CD4-positive, alpha-beta memory T cell (primary cell): ENCODE data around the gene TMEM240. TPM values are rescaled to one million over a fixed set of nuclear protein-coding genes. Genes with fewer than 3 reads are reported as not detected.
"Not testable (repeated sequence)": the region's sequence is repeated elsewhere in the genome, so short reads cannot be mapped to it uniquely, and the experiment has no call there.

ENCODE experiments used
- CTCF ChIA-PET: fragments of 350-600 bp; sonication (Branson Sonifier 250); formaldehyde crosslinking; loops from one replicate; lab custom pipeline; 2021; ENCODE audit warnings: inconsistent platforms; ENCODE audit not compliant: partially characterized antibody; lab: Charles Lee
- POLR2A ChIA-PET: fragments of 350-600 bp; sonication (Branson Sonifier 250); formaldehyde crosslinking; loops from one replicate; lab custom pipeline; 2021; ENCODE audit not compliant: partially characterized antibody; lab: Charles Lee
- DNase-seq, 5 donors: peaks; one replicate each; pipeline versions ENCODE4 v3.0.0 to v3.0.0-alpha.2; 2020 to 2022; ENCODE audit warnings: mixed read lengths in 1 of 5
- H3K27ac ChIP-seq: one replicate; pipeline ENCODE4 v1.7.0; 2013; ENCODE audit warnings: low read depth, low read length
- H3K27me3 ChIP-seq: 2 replicates; pipeline ENCODE4 v1.7.0; 2013; ENCODE audit warnings: mild to moderate bottlenecking, low read length, moderate library complexity; ENCODE audit not compliant: insufficient read depth
- H3K36me3 ChIP-seq: 2 replicates; pipeline ENCODE4 v1.7.0; 2013; ENCODE audit warnings: mild to moderate bottlenecking, low read length, moderate library complexity; ENCODE audit not compliant: insufficient read depth
- H3K4me1 ChIP-seq: 2 replicates; pipeline ENCODE4 v1.7.0; 2013; ENCODE audit warnings: mild to moderate bottlenecking, low read length, moderate library complexity; ENCODE audit not compliant: insufficient read depth
- H3K4me3 ChIP-seq, 2 donors: one replicate each; pipeline ENCODE4 v1.7.0; 2013; ENCODE audit warnings: low read length in 2 of 2, mild to moderate bottlenecking in 1 of 2
- H3K9me3 ChIP-seq, 2 donors: one replicate each; pipeline ENCODE4 v1.7.0; 2013; ENCODE audit warnings: low read length in 2 of 2, control low read depth in 1 of 2; ENCODE audit not compliant: control insufficient read depth in 1 of 2
- H3K27ac Mint-ChIP-seq, 7 donors: one replicate each; pipeline ENCODE4 v1.8.0; 2020 to 2021; ENCODE audit warnings: mixed read lengths in 7 of 7, mild to moderate bottlenecking in 6 of 7, inconsistent platforms in 3 of 7, moderate library complexity in 3 of 7
- H3K27me3 Mint-ChIP-seq, 2 donors: one replicate each; pipeline ENCODE4 v1.8.0; 2020 to 2021; ENCODE audit warnings: mixed read lengths in 2 of 2
- H3K36me3 Mint-ChIP-seq, 2 donors: one replicate each; pipeline ENCODE4 v1.8.0; 2020 to 2021; ENCODE audit warnings: mixed read lengths in 2 of 2, inconsistent platforms in 1 of 2, mild to moderate bottlenecking in 1 of 2
- H3K4me1 Mint-ChIP-seq, 4 donors: one replicate each; pipeline ENCODE4 v1.8.0; 2020 to 2021; ENCODE audit warnings: mixed read lengths in 4 of 4, mild to moderate bottlenecking in 1 of 4
- H3K4me3 Mint-ChIP-seq, 8 donors: one replicate each; pipeline ENCODE4 v1.8.0; 2020 to 2021; ENCODE audit warnings: mixed read lengths in 8 of 8, mild to moderate bottlenecking in 7 of 8, moderate library complexity in 6 of 8, inconsistent platforms in 3 of 8
- H3K9me3 Mint-ChIP-seq, 8 donors: one replicate each; pipeline ENCODE4 v1.8.0; 2020 to 2021; ENCODE audit warnings: mixed read lengths in 8 of 8, mild to moderate bottlenecking in 5 of 8, inconsistent platforms in 3 of 8, moderate library complexity in 1 of 8
- intact Hi-C: fragments of 100-400 bp; cut with micrococcal nuclease; formaldehyde crosslinking; loops from one replicate; pipeline ENCODE4 v1.15.1; 2023
- polyA plus RNA-seq, 2 donors: library from polyadenylated mRNA; unstranded; fragments of 300-500 nt; fragmentation: Illumina TruSeq; gene quantifications; one replicate each; pipeline ENCODE4 v1.2.3, GENCODE V29; 2021
- total RNA-seq, 2 experiments: library from RNA; stranded (reverse); gene quantifications; one replicate each; pipeline ENCODE4 v1.2.3, GENCODE V29; 2021

TMEM240 gene
- total and polyA plus RNA-seq, 4 experiments from 2014 or later: 1.8 to 2.8 TPM; not detected in 2

DNA sequence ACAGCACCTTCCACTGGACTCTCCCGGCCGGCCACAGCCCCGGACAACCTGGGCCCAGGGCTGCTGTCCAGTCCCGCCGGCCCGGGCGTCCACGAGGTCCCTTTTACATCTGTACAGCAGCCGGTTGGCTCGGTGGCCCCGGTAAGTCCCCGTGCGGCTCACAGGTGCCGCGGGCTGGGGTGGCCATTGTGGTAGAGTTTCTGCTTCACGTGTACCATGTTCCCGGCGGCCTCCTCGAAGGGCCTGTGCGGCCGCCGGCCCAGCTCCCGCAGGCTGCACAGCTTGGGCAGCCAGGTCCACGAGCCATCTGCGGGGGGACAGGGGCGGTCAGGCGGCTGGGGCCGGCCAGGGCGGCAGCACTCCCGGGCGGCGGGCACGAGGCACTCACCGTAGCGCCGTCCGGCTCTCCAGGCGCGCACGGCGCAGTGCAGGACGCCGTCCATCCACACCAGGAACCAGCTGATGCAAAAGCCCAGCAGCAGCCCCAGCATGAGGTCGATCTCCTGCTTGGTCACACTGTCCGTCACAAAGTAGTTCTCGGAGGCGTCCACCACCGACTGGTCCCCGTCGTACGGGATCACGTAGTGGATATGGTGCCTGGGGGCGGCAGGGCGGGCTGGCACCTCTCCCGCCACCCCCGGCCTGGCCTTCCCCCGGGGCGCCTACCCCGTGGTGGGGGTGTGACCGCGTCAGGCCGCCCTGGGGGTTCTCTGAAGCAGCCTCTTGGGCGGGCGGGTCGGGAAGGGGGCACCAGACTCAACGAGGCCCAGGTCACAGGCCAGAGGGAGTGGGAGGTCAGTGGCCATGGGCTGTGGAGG, 5.0 kb downstream of the TMEM240 start:
- H3K9me3 ChIP-seq: no peaks in the 10 kb centered on the region
- H3K9me3 Mint-ChIP-seq: peaks cover 0 to 10% (median 7%) of the 10 kb centered on the region in 8 donors
- no peaks in the 10 kb centered on the region for H3K36me3 ChIP-seq
- H3K36me3 Mint-ChIP-seq: peaks cover 7 to 11% of the 10 kb centered on the region in 2 donors
- H3K27ac Mint-ChIP-seq: no peak overlapping the region
- CTCF ChIA-PET: no interaction called here
- no peak for DNase-seq
- POLR2A ChIA-PET: no interaction called here
- H3K4me3 ChIP-seq: no peak overlapping the region
- intact Hi-C loops: no loop called here
- H3K27me3 ChIP-seq: no peaks in the 10 kb centered on the region
- H3K4me1 Mint-ChIP-seq: no peaks in the 10 kb centered on the region
- H3K4me1 ChIP-seq: peaks cover 5% of the 10 kb centered on the region
- no peak overlapping the region for H3K27ac ChIP-seq
- H3K27me3 Mint-ChIP-seq: no peaks in the 10 kb centered on the region
- no peak overlapping the region for H3K4me3 Mint-ChIP-seq

DNA sequence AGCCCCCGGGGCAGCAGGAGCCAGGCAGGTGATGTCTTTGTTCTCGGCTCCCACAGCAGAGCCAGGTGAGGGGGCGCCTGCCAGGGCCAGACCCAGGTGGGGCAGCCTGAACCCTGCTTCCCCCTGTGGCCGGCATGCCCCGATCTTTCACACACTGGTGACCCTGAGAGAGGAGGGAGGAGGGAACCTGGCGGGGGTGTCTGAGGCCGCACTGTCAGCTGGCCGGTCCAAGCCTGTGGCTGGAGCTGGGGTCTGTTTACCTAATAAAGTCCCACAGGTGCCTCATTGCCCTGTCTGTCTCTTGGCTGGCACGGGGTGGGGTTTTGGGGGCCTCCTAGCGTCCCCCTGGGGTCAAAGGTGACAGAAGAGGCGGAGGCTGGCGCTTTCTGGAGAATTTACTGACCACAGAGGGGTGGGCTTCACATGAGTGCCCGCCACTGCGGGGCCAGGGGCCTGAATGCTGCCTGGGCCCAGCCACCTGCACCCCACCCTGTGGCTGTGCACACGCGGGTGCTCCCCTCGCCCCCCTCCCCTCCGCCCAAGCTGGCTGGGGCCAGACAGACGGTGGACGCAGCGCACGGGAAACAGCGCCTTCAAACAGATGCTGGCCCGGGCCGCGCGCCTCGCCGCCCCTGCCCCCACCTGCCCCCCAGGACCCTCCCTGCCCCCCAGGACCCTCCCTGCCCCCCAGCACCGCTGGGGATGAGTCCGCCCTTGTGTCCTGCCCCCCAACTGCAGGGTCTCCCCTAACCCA, 5.8 kb downstream of the TMEM240 start:
- ChIA-PET POLR2A (no interaction called here), CTCF (no interaction called here)

DNA sequence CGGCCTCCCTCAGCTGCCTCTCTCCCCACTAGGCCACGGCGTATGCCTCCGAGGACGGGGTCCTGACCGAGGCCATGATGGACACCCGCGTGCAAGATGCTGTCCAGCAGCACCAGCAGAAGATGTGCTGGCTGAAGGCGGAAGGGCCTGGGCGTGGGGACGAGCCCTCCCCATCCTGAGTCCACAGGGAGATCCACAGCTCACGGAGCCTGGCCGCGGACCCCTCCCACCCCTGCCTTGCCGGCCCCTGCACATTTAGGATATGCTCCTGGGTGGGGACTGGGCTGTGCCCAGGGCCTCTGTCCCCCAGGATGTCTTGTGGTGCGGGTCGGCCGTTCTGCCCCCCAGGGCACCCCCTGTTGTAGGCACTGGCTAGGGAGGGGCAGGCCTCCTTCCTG, 6.5 kb downstream of the TMEM240 start:
- intact Hi-C loops, H3K4me3 ChIP-seq, H3K4me3 Mint-ChIP-seq, H3K27me3 ChIP-seq, CTCF ChIA-PET, H3K4me1 Mint-ChIP-seq, DNase-seq, H3K36me3 ChIP-seq, H3K27ac Mint-ChIP-seq, H3K9me3 ChIP-seq, POLR2A ChIA-PET, H3K27me3 Mint-ChIP-seq, H3K4me1 ChIP-seq, H3K27ac ChIP-seq: not testable (repeated sequence)
- Mint-ChIP-seq H3K9me3 (peaks cover 0 to 10% (median 7%) of the 10 kb centered on the region in 8 donors), H3K36me3 (peaks cover 9 to 11% of the 10 kb centered on the region in 2 donors)

More for the DNA sequence above, 5.8 kb downstream of the TMEM240 start:
- Mint-ChIP-seq H3K27me3 (no peaks in the 10 kb centered on the region), H3K27ac (no peak overlapping the region), H3K4me1 (no peaks in the 10 kb centered on the region), H3K36me3 (peaks cover 9 to 11% of the 10 kb centered on the region in 2 donors), H3K9me3 (peaks cover 0 to 10% (median 7%) of the 10 kb centered on the region in 8 donors), H3K4me3 (no peak overlapping the region)
- no peak overlapping the region for H3K27ac ChIP-seq
- no peaks in the 10 kb centered on the region for H3K27me3 ChIP-seq
- H3K4me3 ChIP-seq: no peak overlapping the region
- no peaks in the 10 kb centered on the region for H3K36me3 ChIP-seq
- H3K4me1 ChIP-seq: peaks cover 5% of the 10 kb centered on the region
- intact Hi-C loops: no loop called here
- H3K9me3 ChIP-seq: no peaks in the 10 kb centered on the region
- no peak for DNase-seq

DNA sequence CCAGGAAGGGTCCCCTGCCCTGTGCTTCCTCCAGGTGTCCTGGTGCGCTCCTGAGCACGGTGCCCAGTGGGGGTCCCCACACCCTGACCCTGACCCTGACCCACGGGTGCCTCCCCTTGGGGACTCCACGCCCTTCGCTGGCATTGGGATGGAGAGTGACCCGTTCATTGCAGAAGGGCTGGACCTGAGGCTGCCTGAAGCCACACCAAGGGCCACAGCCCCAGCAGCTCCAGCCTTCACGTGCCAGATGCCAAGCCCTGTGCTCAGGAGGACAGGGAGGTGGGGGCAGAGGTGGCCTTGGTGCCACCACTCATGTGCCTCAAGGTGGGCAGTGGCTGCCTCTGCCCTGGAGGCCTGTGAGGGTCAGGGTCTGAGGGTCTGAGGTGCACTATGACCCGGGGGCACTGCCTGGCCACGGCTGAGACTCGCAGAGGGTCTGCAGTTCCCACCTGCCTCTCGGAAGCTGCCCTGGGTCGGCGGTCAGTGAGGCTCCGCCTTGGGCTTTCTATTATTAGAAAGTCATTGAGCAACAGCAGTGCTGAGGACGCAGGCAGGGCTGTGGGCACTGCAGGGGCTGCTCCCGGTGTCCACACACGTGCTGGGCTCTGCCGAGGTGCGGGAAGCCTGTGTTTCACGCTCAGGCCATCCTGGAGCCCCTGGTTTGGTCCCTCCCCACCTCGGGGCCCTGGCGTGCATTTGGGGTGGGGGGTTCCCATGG, 7.1 kb downstream of the TMEM240 start:
- intact Hi-C loops: not testable (repeated sequence)

DNA sequence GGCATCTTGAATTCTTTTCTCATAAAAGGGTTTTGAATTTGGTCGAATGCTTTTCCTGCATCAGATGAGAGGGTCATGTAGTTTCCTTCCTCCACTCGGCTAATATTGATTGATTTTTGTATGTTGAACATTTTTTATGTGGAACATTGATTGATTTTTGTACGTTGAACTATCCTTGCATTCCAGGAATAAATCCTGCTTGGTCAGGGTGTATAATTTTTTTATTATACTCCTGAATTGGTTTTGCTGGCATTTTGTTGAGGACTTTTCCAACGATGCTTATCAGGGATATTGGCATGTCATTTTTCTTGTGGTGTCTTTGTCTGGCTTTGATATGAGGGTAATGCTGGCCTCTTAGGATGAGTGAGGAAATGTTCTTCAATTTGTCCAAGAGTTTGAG, 8.5 kb downstream of the TMEM240 start:
- no peaks in the 10 kb centered on the region for H3K4me1 ChIP-seq
- peaks cover 11 to 13% of the 10 kb centered on the region in 2 donors for H3K36me3 Mint-ChIP-seq
- peaks cover 0 to 10% (median 7%) of the 10 kb centered on the region in 8 donors for H3K9me3 Mint-ChIP-seq
- H3K27me3 ChIP-seq: no peaks in the 10 kb centered on the region
- intact Hi-C loops: no loop called here
- H3K4me3 ChIP-seq: no peak overlapping the region
- H3K36me3 ChIP-seq: no peaks in the 10 kb centered on the region
- ChIA-PET CTCF (no interaction called here), POLR2A (no interaction called here)
- H3K27ac ChIP-seq: no peak overlapping the region
- no peaks in the 10 kb centered on the region for H3K27me3 Mint-ChIP-seq
- no peak overlapping the region for H3K4me3 Mint-ChIP-seq
- no peaks in the 10 kb centered on the region for H3K4me1 Mint-ChIP-seq
- H3K9me3 ChIP-seq: no peaks in the 10 kb centered on the region
- no peak overlapping the region for H3K27ac Mint-ChIP-seq
- no peak for DNase-seq

More for the DNA sequence above, 7.1 kb downstream of the TMEM240 start:
- H3K27me3 Mint-ChIP-seq, H3K27ac ChIP-seq, H3K9me3 ChIP-seq, H3K4me1 ChIP-seq, POLR2A ChIA-PET, H3K27me3 ChIP-seq, H3K4me3 Mint-ChIP-seq, H3K4me3 ChIP-seq, DNase-seq, H3K27ac Mint-ChIP-seq, CTCF ChIA-PET, H3K4me1 Mint-ChIP-seq, H3K36me3 ChIP-seq: not testable (repeated sequence)
- H3K9me3 Mint-ChIP-seq: peaks cover 0 to 10% (median 7%) of the 10 kb centered on the region in 8 donors
- peaks cover 9 to 11% of the 10 kb centered on the region in 2 donors for H3K36me3 Mint-ChIP-seq

DNA sequence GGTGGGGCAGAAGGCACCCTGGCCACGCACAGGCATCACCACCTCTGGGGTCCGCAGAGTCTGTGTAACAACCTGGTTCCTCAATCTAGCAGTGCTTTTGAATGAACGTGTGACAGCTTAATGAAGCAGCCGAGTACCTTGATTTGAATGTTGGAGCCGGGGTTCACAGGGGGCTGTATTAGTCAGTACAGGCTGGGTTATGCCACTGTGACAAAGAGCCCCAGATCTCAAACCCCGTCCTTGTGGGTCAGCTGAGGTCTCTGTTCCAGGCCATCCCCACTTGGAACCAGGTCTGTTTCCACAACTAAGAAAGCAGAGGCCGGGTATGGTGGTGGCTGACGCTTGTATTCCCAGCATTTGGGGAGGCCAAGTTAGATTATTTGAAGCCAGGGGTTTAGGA, 10.5 kb downstream of the TMEM240 start:
- CTCF ChIA-PET: no interaction called here
- Mint-ChIP-seq H3K27me3 (no peaks in the 10 kb centered on the region), H3K27ac (no peak overlapping the region), H3K9me3 (peaks cover 0 to 10% (median 7%) of the 10 kb centered on the region in 8 donors), H3K36me3 (peaks cover 11 to 13% of the 10 kb centered on the region in 2 donors), H3K4me3 (no peak overlapping the region), H3K4me1 (no peaks in the 10 kb centered on the region)
- H3K27ac ChIP-seq: no peak overlapping the region
- no peaks in the 10 kb centered on the region for H3K27me3 ChIP-seq
- H3K4me3 ChIP-seq: no peak overlapping the region
- no peaks in the 10 kb centered on the region for H3K36me3 ChIP-seq
- no peak for DNase-seq
- no peaks in the 10 kb centered on the region for H3K9me3 ChIP-seq
- POLR2A ChIA-PET: no interaction called here
- H3K4me1 ChIP-seq: no peaks in the 10 kb centered on the region
- intact Hi-C loops: no loop called here

DNA sequence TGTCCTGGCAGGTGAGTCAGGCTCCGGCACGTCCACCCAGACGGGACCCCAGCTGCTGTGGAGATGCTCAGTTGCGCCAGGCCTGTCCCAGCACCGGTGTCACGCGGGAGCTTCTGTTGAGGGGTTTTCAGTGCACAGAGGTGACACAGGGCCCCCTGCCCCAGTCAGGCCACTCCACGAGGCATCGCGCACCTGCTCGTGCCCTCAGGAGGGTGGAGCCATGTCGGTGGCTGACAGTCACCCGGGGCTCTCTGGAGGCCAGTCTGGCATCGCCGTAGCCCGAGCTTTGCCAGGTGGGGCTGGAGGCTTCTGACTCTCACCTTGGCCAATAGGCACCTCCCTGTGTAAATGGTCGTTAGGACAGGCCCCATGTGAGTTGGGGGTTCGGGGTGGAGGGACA, 11.1 kb downstream of the TMEM240 start:
- ChIA-PET CTCF (no interaction called here), POLR2A (no interaction called here)
- intact Hi-C loops: no loop called here
- Mint-ChIP-seq H3K4me1 (no peaks in the 10 kb centered on the region), H3K36me3 (peaks cover 11 to 13% of the 10 kb centered on the region in 2 donors), H3K27me3 (no peaks in the 10 kb centered on the region), H3K4me3 (no peak overlapping the region), H3K27ac (no peak overlapping the region), H3K9me3 (peaks cover 0 to 10% (median 7%) of the 10 kb centered on the region in 8 donors)
- Histone ChIP-seq H3K27me3 (no peaks in the 10 kb centered on the region), H3K4me1 (no peaks in the 10 kb centered on the region), H3K9me3 (no peaks in the 10 kb centered on the region), H3K4me3 (no peak overlapping the region), H3K27ac (no peak overlapping the region), H3K36me3 (no peaks in the 10 kb centered on the region)
- no peak for DNase-seq
